ENCODE results near the gene MRPS27.

MRPS27 gene

GRCh38 chr5:72319976-72320752 lies at the start of gene MRPS27, which contains the start of gene PTCD2:
Gene MRPS27, minus strand, starts transcription at chr5:72320240. Its CDS starts 19 bp downstream, at chr5:72320221.
Gene PTCD2, plus strand, starts transcription at chr5:72320373. Its CDS starts 10 bp downstream, at chr5:72320383.
- DNase-seq: peak; percentile 92 to 99

- no peak for DNase-seq
These were observed 49.7 kb upstream of the MRPS27 start for GRCh38 chr5:72369711-72370110.

GRCh38 chr5:72369301-72369700 lies 49.3 kb upstream of the MRPS27 start:
- no peak for DNase-seq

GRCh38 chr5:72368271-72368670 lies 48.2 kb upstream of the MRPS27 start:
- no peak for DNase-seq

- DNase-seq: peak in 1 of 2 donors; percentile 76
These were observed 46.4 kb upstream of the MRPS27 start for GRCh38 chr5:72366324-72366976.

GRCh38 chr5:72364951-72365350 lies 44.9 kb upstream of the MRPS27 start:
- no peak for DNase-seq

- DNase-seq: no peak
These were observed 44.1 kb upstream of the MRPS27 start for GRCh38 chr5:72364171-72364570.

- DNase-seq: no peak
These were observed 43.2 kb upstream of the MRPS27 start for GRCh38 chr5:72363166-72363802.

- no peak for DNase-seq
These were observed 39.8 kb upstream of the MRPS27 start for GRCh38 chr5:72359886-72360285.

GRCh38 chr5:72358925-72359324 lies 38.9 kb upstream of the MRPS27 start:
- DNase-seq: no peak

- peak in 1 of 2 donors; percentile 60 for DNase-seq
These were observed 36.3 kb upstream of the MRPS27 start for GRCh38 chr5:72356361-72356760.

GRCh38 chr5:72355706-72356299 lies 35.8 kb upstream of the MRPS27 start:
- peak; percentile 44 to 45 for DNase-seq

- no peak for DNase-seq
These were observed 33.0 kb upstream of the MRPS27 start for GRCh38 chr5:72353046-72353445.

- no peak for DNase-seq
These were observed 32.6 kb upstream of the MRPS27 start for GRCh38 chr5:72352616-72353015.

- DNase-seq: no peak
These were observed 31.3 kb upstream of the MRPS27 start for GRCh38 chr5:72351376-72351775.

- no peak for DNase-seq
These were observed 27.8 kb upstream of the MRPS27 start for GRCh38 chr5:72347801-72348308.

- no peak for DNase-seq
These were observed 26.4 kb upstream of the MRPS27 start for GRCh38 chr5:72346398-72346797.

- no peak for DNase-seq
These were observed 18.7 kb upstream of the MRPS27 start for GRCh38 chr5:72338689-72339209.

GRCh38 chr5:72337159-72337558 lies 17.1 kb upstream of the MRPS27 start:
- no peak for DNase-seq

- DNase-seq: no peak
These were observed 10.7 kb upstream of the MRPS27 start for GRCh38 chr5:72330712-72331111.

GRCh38 chr5:72328172-72328571 lies 8.1 kb upstream of the MRPS27 start:
- DNase-seq: peak; percentile 64 to 81

- no peak for DNase-seq
These were observed 6.2 kb upstream of the MRPS27 start for GRCh38 chr5:72326306-72326649.
